HG03097 (cell line): ENCODE measurements around the gene ANKRD65.
A peak's percentile ranks its signal among the peaks of the same experiment; 100 is the strongest.

Experiments
- ATAC-seq: cut with Tn5 transposase; IDR thresholded peaks from one replicate; pipeline ENCODE4 v1.9.1; 2021; ENCODE audit not compliant: unreplicated experiment, low FRiP score

Gene ANKRD65

GRCh38 chr1:1442069-1442770 lies 21.1 kb upstream of the ANKRD65 start:
- ATAC-seq = no peak

- ATAC-seq = no peak
These were observed 20.2 kb upstream of the ANKRD65 start for GRCh38 chr1:1441002-1441888.

DNA sequence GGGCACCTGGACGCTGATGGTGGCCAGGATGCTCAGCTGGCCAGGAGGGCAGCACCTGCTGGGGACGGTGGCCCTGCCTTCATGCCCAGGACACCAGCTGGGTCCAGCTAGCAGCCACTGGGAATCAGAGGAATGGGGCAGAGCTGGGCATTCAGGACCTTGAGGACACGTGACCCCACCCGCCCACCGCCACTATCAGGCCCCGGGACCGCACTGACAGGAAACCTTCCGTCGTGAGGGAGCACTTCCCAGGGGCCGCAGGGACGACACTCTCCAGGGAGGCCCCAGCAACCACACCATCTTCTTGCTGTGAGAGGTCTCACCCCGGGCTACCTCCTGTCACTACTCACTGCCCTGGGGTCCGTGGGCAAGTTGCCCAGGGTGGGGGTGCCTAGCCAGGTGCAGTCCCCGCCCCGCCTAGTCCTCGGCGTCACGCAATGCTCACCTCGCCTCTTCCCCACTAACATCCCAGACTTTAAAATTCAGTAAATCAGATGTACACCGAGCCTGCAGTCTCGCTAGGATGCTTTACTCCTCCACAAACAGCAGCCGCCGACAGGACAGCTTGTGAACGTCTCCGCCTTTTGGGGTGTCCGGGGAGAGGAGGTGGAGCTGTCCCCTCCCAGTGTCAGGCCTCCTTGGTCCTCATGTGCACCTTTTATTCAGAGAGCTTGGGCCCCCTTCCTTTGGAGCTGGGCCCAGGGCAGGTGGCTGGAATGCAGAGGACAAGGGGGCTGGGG lies 19.4 kb upstream of the ANKRD65 start:
- ATAC-seq = no peak

GRCh38 chr1:1439546-1440261 lies 18.6 kb upstream of the ANKRD65 start:
- ATAC-seq = no peak

GRCh38 chr1:1438531-1439381 lies 17.7 kb upstream of the ANKRD65 start:
- no peak for ATAC-seq

GRCh38 chr1:1437904-1438376 lies 16.9 kb upstream of the ANKRD65 start:
- peak; percentile 47 for ATAC-seq

DNA sequence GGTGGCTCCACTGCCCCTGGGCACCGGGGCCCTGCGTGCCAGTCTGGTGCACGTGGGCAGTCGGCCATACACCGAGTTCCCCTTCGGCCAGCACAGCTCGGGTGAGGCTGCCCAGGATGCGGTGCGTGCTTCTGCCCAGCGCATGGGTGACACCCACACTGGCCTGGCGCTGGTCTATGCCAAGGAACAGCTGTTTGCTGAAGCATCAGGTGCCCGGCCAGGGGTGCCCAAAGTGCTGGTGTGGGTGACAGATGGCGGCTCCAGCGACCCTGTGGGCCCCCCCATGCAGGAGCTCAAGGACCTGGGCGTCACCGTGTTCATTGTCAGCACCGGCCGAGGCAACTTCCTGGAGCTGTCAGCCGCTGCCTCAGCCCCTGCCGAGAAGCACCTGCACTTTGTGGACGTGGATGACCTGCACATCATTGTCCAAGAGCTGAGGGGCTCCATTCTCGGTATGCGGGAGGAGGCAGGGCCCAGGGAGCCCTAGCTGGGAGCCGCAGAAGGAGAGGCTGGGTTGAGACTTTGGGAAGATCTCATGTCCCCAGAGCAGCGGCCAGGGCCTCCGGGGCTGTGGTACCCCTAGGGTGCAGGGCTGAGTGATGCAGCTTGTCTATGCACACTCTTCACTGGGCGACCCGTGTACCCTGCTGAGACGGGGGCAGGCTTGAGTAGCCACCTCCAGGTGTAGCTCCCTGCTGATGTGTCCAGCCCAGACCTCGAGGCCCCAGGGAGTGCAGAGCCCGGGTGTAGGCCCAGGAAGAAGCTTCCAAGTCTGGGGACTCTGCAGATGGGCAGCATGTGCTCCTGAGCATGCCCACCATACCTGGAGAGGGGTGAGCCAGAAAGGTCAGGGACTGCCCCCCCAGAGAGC lies 16.2 kb upstream of the ANKRD65 start:
- ATAC-seq = no peak

GRCh38 chr1:1436630-1437032 lies 15.6 kb upstream of the ANKRD65 start:
- ATAC-seq = no peak

DNA sequence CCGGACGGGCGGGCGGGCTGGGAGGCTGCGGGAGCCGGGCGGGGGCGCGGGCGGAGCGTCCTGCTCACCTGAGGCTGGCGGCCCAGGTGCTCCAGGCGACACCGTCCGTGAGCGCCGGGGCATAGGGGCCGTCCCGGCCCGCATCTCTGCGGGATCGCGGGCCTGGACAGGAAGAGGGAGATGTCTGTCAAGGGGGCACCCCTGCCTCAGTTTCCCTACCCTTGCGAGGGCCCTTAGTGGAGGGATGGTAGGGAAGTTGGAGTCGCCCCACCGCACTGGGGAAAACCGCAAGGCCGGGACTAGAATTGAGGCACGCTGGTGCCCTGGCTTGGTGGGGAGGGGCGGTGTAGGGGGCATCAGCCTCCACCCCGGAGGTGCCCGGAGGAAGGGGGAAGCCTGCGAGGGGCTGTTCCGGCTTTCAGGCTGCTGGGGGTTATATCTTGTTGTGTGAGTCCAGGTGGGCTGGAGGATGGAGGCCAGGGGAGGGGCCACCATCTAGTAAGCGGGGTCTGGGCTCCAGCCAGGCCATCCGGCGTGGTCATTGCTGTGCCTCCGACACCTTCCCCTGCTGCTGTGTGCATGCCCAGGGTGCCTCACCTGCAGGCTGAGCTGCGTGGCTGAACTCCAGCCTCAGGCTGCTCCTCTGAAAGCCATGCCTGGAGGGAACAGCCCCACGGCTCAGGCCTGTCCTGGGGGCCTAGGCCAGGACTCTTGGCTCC lies 15.0 kb upstream of the ANKRD65 start:
- ATAC-seq = no peak

DNA sequence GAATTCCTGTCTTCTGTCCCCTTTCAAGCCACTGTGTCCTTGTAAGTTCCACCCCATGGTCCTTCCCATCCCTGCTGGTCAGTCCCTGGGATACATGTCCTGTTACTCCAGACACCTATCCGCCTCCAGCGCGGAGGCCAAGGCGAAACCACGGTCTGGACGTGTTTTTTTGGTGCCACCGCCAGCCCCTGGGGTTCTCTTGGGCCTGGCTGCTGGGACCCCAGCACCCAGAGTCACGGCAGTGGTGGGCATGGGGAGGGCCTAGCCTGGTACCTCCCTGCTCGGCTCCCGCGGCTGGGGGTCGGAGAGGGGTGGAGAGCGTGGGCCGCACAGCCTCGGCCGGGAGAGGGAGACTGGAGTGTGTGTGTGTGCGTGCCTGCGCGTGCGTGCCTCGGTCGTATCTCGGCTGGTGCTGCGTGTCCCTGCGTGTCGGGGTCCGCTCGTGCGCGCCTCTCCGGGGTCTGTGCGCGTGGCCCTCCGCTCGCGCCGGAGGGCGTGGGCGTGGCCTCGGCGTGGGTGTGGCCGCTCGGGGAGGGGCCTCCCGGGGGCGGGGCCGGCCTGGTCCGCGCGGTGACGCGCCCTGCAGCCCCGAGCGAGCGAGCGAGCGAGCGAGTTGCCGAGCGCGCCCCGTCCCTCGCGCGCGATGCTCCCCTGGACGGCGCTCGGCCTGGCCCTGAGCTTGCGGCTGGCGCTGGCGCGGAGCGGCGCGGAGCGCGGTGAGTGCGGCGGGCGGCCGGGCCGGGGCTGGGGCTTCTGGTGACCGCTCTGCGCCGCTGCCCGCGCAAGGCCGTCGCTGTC lies 14.2 kb upstream of the ANKRD65 start, which contains the start of gene VWA1:
Gene VWA1 (plus strand): TSS at position 585 of the 798 bp plus-strand sequence. CDS start 59 bp downstream, at position 644.
- ATAC-seq = no peak

DNA sequence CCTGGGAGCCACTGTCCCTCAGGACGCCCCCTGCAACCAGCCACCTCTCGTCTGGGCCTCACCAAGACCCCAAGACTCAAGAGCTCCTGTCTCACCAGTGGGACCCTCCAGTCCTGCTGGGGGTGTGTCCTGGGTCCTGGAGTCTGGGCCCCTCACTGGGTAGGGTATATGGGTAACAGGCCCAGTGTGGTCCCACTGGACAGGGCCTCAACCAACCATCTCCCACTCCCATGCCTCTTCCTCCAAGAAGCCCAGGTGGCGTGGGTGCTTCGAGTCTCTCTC lies 13.7 kb upstream of the ANKRD65 start:
- ATAC-seq = no peak

DNA sequence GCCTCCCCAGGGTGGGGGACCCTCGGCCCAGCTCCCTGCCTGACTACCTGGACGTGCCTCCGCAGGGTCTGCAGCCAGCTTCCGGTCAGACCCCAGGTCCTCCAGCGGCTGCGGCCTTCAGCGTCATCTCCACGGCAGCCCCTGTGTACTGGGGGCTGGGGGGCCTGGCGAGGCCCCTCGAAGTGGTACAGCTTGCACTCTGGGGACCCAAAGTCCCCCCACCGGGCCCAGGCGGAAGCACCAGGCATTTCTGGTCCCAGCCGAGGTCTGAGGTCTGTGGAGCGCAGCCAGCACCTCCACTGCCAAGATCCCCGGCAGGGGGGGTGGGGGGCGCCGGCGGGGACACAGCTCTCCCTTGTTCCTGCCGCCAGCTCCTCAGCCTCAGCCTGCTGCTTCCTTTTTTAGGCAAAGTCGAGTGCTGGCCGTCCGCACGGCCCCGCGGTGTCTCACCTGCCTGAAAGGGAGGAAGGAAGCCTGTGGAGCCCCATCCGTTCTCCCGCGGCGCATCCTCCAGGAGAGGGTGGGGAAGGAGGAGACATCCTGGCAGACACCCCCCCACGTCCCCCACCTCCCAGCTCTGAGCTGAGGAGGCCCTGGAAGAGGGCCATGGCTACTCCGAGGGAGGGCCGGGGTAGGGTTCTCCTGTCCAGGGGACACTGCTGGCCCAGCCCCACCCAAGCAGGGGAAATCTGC lies 13.2 kb upstream of the ANKRD65 start:
- ATAC-seq = no peak

- no peak for ATAC-seq
These were observed 12.7 kb upstream of the ANKRD65 start for GRCh38 chr1:1433804-1434130.

DNA sequence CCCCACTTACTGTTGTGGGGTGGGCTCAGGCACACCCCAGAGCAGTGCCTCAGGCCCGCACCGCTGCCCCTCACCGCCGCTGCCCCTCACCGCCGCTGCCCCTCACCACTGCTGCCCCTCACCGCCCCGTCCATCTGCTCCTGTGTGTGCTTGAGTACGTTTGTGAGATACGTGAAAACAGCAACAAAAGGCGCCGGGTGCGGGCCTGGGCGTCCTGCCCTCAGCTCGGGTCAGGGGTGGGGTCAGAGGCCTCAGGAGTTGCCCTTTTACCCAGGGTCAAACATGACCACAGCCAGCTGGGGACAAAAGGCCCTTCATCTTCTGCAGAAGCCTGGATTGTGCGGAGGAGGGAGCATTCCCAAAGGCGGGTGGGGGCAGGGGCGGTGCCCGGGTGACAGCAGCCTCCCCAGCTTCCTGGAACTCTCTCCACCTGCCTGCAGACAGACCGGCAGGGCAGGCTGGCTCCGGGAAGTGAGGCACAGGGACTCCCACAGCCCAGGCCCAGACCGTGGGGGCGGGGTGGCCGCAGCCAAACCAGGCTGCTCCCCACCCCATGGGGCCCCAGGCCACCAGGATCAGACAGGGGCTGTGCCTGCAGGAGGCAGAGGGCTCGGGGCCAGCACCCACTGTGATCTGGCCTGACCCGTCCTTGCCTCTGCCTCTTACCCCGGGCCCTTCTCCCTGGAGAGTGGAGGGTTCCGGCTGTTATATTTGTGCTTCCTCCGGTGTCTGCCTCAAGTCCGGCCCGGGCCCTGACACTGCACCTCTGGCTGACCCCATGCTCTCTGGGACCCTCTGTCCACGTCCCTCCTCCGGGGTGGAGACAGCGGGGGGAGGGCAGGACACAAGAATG lies 12.1 kb upstream of the ANKRD65 start:
- no peak for ATAC-seq

DNA sequence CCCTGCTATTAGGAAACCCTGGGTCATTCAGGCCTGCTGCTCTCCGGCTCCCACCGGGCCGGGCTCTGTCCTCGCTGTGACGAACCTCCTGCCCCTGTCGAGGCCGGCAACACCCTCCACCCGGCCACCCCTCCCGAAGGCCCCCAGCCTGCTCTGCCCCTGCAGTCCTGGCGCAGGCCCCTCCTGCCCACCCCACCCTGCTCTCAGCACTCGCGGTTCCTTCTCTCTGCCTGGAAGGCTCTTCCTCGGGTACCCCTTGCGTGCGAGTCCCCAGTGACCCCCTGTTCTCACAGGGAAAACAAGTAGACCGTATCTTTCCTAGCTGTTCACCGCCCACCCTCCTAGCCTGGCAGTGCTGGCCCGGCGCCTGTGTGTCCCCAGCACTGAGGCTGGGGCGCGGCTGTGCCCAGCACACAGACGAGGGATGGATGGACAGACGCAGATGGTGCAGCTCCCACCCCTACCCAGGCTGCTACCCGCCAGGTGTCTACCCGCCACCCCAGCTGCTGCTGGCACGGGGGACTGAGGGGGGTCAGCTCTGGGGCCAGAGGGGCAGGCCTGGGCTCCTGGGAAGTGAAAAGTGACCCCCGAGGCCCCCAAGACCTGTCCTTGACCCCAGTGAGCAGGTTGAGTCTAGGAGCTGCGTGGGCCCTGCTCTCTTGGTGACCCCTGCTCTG lies 11.3 kb upstream of the ANKRD65 start:
- no peak for ATAC-seq
